GM13976 (cell line): ENCODE data around the gene LRRC1.

Source experiments
- DNase-seq: peaks from one replicate; pipeline ENCODE4 v3.0.0; 2012; ENCODE audit warnings: low spot score
- in situ Hi-C: fragments of 300-500 bp; cut with MboI; formaldehyde crosslinking; loops from one replicate; pipeline ENCODE4 v1.12.0; 2022; ENCODE audit warnings: low sequenced_read_pairs, mixed read lengths, inconsistent platforms; ENCODE audit not compliant: unreplicated experiment
- TF ChIP-seq, protein P1 (sequence below): IDR thresholded peaks from 2 replicates; pipeline ENCODE4 v1.5.1; 2012; ENCODE audit warnings: borderline replicate concordance, mild to moderate bottlenecking; ENCODE audit not compliant: insufficient read depth; ENCODE audit errors: extremely low read depth, missing control alignments, control extremely low read depth

LRRC1 gene

DNA sequence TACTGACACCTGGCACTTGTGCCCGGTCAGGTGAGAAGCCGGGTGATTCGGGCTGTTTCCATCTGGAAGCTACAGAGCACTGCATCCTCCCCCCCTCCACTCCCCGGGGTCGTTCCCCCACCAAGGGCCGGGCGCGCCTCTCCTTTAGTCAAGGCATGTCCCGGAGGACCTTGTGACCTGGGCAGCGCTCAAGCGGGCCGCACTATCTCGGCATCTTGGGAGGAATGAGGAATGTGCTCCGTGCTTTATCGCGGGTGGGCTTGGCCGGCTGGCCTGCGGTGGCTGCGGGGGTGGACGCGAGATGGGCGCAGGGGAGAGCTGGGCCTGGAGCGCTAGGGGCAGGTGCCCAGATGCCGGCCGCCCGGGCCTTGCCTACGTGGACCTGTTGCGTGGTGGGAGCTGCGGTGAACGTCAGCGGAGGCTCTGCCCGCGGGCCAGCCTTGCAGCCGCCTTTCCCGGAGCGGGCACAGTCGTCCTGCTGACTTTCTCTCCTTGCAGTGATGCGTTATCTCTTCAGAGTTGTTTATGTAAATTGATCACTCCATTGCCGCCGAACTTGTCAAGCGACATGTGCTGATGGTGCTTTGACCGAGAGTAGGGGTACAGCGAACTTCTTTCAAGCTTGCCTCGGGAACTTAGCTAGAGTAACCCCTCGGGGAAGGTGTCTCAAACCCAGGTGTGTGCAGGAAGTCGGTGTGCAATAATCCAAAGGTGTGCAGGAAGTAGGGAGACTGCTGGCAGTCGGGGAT, 1.1 kb downstream of the LRRC1 start:
- TF ChIP-seq, protein P1, sequence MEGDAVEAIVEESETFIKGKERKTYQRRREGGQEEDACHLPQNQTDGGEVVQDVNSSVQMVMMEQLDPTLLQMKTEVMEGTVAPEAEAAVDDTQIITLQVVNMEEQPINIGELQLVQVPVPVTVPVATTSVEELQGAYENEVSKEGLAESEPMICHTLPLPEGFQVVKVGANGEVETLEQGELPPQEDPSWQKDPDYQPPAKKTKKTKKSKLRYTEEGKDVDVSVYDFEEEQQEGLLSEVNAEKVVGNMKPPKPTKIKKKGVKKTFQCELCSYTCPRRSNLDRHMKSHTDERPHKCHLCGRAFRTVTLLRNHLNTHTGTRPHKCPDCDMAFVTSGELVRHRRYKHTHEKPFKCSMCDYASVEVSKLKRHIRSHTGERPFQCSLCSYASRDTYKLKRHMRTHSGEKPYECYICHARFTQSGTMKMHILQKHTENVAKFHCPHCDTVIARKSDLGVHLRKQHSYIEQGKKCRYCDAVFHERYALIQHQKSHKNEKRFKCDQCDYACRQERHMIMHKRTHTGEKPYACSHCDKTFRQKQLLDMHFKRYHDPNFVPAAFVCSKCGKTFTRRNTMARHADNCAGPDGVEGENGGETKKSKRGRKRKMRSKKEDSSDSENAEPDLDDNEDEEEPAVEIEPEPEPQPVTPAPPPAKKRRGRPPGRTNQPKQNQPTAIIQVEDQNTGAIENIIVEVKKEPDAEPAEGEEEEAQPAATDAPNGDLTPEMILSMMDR: no peak
- DNase-seq: no peak
- in situ Hi-C loops: no loop called here

- TF ChIP-seq, protein P1: no peak
- in situ Hi-C loops: no loop called here
- no peak for DNase-seq
Observed at GRCh38 chr6:53796451-53796780, 1.6 kb downstream of the LRRC1 start.

DNA sequence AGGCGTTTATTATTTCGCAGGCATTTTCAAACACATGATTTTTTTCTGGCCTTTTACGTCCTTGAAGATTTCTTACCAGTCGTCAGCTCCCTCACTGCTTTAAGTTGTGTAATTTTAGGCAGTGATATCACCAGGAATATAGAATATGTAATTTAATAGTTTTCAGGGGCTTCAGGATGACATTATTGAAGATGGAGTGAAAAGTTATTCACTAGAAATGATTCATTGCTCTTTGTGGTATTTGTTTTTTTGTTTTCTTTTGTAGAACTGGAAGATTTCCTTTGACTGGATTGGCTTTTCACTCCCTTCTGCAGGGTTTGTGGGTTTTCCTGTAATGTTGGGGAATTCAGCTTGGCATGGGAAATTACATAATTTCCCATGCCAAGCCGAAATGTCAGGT, 2.0 kb downstream of the LRRC1 start:
- in situ Hi-C loops: no loop called here

GRCh38 chr6:53797304-53797703, 2.5 kb downstream of the LRRC1 start:
- in situ Hi-C loops: no loop called here
- TF ChIP-seq, protein P1: no peak

More for the DNA sequence above, 2.0 kb downstream of the LRRC1 start:
- TF ChIP-seq, protein P1: no peak
- DNase-seq: no peak

GRCh38 chr6:53799340-53799739, 4.5 kb downstream of the LRRC1 start:
- no peak for DNase-seq
- TF ChIP-seq, protein P1: no peak

More at GRCh38 chr6:53797304-53797703, 2.5 kb downstream of the LRRC1 start:
- no peak for DNase-seq

DNA sequence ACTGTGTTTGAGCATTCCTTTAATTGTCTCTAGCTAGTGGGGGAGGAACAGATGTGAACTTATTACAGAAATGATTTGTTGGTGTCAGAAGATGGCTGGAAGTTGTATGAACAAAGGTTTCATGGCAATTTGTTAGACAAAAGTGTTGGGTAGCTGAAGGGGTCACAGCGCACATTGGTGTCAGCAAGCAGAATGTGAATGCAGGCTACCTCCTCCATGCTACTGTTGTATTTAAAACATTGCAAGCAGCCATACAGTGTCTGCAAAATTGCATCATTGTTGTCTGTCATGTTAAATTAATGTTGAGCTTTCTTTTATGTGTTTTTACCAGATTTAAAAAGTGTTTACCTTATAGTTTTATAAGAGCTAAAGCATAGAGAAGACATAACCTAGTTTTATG, 6.2 kb downstream of the LRRC1 start:
- no peak for DNase-seq
- in situ Hi-C loops: no loop called here
- TF ChIP-seq, protein P1: no peak

More at GRCh38 chr6:53799340-53799739, 4.5 kb downstream of the LRRC1 start:
- in situ Hi-C loops: no loop called here
